Hepatic stellate cell (primary cell): ENCODE data around the gene P2RY13.

ENCODE experiments used
- DNase-seq: peaks from one replicate; pipeline ENCODE4 v3.0.0; 2011; ENCODE audit warnings: low spot score

Gene P2RY13

DNA sequence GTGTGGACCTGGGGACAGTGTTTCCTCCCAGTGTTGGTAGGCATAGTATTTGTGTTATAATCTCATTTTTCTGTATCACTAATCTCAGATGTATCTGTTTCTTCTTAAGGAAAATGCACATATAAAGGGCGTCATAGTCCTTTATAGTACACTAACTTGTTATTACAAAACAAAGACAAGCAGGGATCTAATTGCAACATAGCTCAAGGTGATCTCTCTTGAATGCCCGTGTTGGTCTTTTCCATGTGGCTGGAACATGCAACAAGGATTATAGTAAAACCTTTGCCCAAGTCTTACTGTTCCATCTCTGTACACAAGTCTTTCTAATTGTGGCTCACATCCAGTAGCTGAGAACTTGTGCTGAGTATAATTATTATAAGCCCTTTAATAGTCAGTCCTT is 9.2 kb downstream of the P2RY13 start:
- DNase-seq, result no peak

DNA sequence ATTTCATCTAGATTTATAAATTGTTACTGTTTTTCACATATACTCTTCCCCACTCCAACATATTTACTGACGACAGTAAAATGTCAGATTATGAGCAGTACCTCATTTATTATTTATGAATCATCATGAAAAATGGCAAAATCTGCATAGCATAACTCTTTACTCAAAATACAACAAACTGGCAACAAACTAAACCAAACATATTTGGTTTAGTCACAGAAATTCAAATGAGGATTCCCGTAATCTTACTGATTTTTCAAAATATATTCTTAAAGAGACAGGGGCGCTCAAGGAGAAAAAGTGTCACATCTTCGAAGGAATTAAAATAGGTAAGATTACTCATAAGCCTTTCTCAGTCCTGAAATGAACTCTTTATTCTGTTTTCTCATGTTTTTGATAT is 9.7 kb downstream of the P2RY13 start:
- no peak for DNase-seq

DNA sequence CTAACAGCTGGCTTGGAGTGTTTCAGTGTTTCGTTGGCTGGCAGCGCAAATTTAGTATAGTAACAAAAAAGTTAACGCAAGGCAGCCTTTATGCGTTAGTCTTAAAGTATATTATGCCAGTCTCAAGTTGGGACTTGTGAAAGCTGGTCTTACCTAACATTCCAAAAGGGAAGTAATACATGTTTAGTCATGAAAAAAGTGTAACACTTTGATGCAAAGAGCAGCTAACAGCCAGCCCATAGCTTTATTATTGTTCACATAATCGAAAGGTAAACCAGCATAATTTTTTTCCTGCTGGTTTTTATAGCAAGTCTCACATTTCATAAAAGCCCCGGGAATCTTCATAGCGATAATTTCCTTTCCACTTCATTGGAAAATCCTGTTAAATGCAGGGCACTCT is 10.4 kb downstream of the P2RY13 start:
- no peak for DNase-seq

DNA sequence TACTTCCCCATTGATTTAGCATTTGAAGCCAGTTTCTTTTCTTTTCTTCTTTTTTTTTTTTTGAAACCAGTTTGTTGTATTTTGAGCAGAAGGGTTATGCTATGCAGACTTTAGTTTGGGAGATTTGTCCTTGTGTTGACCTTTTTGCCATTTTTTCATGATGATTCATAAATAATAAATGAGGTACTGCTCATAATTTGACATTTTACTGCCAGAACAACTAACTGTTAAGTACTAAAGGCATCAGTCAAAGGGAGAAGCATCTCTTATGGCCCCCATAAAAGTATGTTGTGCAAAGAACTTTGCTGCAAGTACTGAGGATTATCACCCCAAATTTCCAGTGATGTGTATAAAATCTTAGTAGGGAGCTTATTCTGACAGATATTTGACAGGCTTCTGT is 11.0 kb downstream of the P2RY13 start:
- DNase-seq, result no peak

DNA sequence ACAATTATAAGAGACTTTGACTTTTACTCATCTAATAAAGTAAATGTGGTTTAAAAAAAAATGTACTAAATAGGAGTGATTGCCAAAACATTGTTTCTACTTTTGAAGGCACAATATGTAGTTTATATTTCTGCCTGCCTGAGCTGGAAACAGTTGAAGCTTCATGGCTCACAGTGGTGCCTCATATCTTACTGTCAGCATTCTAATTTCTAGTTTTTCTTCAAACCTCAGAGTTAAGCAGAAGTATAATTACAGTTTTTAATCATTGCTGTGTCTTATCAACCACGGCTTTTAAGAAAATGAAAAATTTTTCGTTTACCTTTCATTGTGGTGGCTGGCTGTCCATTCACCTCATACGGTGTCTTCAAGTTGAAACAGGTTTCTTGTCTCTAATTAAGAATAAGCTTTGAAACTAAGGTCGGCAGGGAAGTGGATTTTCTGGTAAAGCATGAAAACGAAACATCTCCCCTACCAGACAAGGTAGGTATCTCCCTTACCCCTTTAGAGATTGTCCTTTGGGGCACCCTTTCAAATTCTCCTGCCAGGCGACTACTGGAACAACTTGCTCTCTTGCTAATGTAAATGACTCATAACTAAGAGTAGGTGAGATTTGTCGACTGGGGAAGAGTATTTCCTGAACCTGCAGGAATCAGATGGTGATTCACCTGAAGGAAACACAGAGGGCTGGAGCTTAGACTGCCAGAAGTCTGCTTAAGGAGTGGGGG is 12.9 kb downstream of the P2RY13 start, which contains the start of gene GPR87:
Gene GPR87, minus strand, starts transcription at position 554 of the 725 bp plus-strand sequence. CDS start 16,720 bp downstream, outside the sequence.
- DNase-seq, result no peak

DNA sequence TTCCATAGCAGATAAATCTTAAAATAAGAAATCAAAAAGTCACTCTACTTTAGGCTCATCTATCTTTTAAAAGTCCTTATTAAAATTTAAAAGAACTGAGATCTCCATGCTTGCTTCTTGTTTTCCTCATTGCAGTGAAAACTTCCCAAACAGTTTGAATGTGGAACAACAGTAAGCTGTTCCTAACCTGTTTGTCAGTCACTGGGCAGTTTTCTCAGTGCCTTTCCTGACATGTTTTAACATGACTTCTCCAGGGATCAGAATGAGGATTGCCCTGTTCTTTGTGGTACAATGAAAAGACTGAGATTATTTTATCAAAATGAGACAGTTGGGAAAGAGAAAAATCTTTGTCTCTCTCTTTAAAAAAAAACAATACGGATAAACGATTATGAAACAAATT is 13.5 kb downstream of the P2RY13 start:
- no peak for DNase-seq

DNA sequence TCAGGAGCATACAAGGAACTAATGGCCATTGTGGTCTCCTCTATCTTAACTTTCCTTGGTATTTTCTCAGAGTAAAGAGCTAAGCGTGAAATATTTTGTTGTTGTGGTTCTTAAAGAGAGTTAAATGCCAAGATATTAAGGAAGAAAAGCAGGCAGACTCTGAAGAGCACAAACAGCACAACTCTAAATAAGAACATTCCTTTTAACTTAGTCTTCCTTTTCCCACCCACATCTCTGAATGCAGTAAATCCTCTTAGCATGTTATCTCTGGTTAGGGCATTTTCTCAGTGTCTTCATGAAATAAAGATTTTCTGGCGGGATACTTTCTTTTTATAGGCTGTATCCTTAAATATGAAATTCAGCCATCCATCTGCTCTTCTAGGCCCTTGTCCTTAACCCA is 14.2 kb downstream of the P2RY13 start:
- DNase-seq, result no peak

DNA sequence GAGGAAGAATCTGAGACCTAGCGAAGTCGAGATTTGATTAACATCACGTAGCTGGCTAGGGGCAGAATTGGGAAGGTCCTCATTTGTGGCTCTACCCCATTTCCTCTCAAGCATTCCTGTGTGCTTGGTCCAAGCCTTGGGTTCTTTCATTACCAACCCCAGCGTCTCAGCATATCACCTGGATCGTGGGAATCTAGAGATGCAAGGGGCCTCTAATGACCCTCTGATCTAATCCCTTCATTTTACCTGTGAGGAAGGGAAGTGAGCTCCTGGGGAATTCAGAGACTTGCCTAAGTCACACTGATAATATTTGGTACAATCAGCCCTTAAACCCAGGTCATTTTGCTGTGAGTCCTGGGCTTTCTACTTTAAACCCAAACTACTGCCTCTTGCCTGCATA is 14.8 kb downstream of the P2RY13 start:
- DNase-seq, result no peak

DNA sequence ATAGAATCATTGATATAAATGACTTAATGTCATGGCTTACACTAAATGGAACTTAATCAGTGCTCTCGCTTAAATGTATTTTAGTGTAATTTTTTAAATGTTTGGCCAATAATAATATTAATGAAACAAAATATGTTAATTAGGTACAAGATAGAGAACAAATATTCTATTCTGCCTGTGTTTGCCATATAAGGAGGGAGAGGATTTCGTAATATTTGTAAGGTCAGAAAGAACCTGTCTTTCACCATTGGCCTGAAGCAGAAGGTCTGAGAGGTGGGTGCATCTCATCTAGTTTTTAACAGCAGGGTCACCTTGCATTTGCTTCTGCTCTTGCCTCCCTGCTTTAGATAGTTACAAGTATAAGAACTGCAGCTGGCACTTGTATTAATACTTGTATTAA is 15.2 kb downstream of the P2RY13 start:
- DNase-seq, result no peak

DNA sequence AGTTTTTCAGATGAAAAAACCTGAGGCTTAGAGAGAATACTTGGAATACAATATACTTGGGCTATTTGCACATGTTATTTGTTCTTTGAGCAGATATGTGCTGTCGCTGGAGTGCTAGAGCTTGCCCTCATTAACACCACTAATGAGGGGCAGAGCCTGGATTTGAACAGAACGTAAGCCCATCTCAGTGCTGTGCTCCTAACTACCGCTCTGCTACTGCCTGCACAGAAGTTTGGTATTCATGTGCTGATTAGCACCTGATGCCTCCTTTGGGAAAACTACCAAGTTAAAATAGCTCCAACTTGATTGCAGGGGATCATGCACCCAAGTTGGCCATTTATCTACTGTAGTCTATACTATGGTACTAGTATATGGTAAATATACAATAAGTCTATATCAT is 16.4 kb downstream of the P2RY13 start:
- no peak for DNase-seq

DNA sequence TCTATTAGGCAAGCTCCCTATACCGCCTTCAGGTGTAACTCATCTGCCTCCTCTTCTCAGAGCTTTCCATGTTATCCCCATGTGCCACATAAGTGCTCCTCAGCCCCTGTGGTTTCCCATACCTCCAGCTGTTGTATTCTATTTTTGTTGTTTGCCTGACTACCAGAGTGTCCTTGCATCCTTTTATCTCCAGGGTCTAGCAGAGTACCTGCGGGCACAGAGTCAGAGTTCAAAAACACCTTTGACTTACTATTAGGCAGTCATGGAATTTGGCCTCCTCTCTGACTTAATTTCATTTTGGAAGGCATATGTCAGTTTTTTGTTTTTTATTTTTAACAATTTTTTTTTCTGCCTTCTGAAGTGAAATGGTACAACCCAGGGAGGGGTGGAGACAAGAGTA is 19.8 kb downstream of the P2RY13 start:
- DNase-seq, result no peak

DNA sequence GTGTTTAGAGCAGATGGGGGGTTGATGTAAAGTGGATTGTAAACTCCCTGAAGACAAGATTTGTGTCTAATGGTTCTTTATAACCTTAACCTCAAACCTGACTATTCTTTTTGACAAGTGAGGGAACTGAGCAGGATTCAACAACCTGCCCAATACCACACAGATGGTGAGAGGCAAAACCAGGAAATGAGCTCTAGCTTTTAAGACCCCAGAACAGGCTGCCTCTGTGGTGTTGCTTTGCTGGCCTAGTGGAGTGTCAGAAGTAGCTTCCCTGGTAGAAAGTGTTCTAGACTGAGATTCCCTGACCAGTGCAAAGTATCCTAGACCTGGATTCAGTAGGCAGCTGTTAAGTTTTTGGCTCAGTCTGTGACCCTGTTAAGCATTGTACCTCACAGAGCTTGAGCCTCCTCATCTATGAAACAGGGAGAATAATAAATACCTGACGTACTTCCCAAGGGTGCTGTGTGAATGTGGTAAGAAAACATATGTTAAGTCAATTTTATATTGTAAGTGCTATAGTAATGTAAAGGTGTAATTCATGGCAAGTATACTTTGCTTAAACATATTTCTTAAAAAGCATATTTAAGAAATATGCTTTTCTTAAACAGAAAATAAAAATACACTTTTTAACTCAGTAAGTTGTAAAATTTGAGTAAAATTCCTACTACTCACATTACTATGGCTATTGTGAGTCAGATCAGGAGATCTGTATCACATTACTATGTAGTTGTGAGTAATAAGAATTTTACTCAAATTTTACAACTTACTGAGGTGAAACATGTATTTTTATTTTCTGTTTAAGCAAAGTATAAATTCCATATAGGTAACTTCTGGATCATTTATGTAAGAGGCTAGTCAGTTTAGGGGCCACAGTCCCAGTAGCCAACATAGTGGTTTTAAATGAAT is 21.5 kb downstream of the P2RY13 start:
- DNase-seq, result no peak

DNA sequence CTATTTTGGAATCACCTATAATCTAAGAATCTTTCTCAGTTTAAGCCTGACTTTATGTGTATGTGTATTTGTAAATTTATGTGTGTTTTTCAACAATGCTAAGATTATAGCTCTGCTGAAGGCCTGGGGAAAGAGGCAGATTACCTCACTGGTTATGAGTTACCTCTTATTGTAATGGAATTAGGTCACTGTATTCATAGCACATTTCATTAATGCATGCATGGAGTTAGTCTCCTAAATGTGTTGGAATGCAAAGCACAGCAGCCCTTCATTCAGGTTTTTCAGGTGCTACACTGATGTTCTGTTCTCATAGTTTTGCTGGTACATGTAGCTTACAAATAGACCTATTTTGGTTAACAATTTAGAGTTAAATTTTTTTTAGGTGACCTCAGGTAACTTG is 22.2 kb downstream of the P2RY13 start:
- DNase-seq, result no peak

DNA sequence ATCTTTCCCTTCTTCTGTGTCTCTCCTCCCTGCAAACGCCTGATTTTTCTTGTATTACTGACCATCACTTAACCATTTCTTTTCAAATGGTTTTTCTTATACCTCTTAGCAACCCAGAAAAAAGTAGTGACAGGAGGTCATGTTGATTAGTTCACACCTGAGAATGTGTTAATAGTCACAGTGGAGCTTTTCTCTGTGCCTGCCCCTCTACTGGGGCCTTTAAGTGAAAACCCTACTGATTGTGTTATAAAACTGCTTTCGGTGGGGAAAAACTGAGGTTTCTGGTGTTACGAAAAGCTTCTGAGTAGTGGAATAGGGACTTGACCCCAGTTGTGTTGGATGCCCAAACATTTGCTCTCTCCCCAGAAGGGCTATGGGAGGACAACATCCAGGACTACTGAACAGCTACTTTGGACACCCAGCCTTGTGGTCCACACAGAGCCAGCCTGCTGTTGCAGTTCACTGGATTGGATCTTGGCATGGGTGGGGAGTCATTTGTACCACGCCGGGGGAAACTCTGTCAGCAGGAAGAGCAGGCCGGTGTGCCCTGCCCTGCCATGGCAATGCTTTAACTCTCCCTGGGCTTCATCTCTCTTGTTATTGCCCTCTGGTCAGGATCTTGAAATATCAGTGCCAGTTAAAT is 23.1 kb downstream of the P2RY13 start:
- no peak for DNase-seq

DNA sequence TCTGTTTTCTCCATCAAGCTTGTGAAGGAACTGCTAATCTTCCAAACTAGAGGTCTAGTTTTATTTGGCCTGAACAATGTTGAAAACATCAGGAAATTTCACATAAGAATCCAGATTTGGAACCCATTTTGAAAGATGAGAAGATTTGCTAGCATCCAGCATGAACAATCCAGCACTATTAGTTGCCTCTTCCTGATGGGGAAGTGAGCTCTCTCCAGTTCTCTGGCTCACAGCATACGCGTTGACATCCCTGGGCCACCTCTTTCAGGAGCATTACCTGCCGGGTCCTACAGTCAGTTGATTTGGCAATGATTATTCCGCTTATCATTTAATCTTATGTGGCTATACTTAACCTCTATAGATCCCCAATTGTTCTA is 23.6 kb downstream of the P2RY13 start:
- DNase-seq, result no peak

DNA sequence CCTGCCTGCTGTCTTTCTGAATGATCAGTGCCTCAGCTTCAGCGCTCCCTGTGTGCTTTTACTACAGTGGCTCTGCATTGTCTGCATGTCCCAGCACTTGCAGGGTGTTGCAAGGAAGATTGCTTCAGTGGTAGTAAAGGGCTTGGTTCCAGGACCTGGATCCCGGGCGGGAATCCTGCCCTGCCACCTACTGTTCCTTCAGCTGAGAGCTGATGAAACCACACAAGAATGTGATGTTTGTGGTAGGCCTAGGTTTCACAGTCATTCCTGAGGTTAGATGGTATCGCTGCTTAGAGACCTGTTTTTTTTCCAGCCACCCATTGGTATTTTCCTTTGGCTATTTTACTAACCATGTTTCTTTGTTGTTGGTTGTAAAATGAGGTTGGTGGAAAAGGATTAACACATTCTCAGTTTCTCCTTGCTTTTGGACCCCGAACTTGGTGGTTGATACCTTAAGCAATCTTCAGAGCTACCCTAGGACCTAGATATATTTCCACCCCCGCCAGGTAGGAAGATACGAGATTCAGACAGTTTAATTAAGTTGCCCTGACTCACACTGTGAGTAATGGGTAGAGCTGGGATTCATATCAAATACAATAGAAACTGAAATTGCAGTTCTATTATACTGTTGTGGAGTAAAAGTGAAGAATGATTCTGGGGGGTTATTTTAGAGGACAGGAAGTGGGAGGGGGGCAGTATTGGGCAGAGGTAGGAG is 24.1 kb downstream of the P2RY13 start:
- peak; percentile 77 for DNase-seq

DNA sequence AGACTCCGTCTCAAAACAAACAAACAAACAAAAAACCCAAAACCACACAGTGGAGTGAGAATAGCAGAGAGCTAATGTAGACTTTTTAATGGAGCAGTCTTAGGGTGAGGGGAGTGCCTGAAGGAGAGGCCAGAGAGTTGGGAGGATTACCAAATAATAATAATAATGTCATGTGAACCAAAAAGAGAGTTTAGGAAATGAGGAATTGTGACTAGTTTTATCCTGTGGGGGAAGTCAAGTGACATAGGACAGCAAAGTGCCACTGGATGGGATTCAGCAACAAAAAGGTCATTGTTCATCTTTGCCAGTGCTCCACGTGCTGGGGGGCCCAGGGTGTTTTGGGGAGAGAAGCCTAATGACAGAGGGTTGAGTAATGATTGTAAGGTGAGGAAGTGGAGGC is 25.6 kb downstream of the P2RY13 start:
- no peak for DNase-seq

DNA sequence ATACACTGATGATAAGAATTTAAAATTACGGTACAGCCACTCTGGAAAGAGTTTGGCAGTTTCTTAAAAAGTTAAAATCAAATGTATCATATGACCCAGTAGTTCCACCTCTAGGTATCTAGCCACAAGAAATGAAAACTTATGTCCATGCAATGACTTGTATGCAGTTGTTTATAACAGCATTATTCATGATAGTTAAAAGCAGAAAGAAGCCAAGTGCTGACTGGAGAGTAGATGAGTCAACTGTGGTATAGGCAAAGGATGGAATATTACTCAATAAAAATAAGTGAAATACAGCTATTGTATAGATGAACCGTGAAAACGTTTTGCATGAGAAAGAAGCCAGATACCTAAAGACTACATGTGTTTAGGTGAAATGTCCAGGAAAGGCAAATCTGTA is 27.6 kb downstream of the P2RY13 start:
- DNase-seq, result no peak

DNA sequence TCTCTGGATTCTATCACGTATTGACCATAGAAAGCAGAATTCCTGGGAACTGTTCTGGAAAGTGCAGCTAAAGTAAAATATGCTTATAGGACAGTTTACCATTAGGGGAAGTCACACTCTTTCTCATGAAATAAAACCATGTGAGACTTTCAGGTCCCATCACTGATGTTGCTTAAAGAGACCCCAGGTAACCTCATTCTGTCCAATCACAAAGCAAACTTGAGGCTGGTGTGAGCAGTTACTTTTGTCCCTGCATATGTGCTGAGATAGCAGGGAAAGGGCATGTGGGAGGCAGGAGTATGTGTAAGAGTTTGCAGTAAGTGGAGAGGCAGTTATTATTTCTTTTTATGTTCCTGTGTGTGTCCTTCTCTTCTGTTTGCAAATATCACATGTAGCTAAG is 28.8 kb downstream of the P2RY13 start:
- no peak for DNase-seq

DNA sequence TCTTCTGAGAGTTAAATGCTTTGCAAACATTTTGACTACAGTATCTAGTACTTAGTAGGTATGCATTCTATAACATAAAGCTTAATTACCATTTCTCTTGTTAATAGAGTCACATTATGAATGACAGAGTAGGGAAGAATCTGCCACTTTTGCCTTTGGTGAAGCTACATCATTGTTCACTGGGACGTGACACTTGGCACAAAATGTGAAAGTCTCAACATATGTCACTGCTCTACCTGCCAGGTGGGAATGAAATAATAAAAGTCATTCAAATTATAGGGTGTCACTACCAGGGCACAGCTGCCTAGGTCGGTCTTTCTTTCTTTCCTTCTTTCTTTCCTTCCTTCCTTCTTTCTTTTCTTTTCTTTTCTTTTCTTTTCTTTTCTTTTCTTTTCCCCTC is 30.3 kb downstream of the P2RY13 start:
- DNase-seq, result no peak

DNA sequence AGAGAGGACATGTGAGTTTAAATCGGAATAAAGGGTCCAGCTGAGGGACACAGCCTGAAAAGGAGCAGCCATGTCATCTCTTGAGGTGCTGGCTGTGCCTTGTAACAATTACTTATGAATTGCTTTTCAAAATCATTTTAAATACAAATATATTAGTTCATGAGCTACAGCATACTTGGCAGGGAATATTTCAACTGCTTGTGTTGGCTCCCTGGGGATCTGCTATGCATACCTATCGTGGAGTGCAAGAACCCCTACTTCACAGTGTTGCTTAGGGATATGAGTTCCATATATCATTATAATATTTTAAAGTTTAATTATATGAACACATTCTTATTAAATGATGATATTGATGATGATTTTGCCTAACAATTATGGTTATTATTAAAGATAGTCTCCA is 31.9 kb downstream of the P2RY13 start:
- DNase-seq, result no peak

DNA sequence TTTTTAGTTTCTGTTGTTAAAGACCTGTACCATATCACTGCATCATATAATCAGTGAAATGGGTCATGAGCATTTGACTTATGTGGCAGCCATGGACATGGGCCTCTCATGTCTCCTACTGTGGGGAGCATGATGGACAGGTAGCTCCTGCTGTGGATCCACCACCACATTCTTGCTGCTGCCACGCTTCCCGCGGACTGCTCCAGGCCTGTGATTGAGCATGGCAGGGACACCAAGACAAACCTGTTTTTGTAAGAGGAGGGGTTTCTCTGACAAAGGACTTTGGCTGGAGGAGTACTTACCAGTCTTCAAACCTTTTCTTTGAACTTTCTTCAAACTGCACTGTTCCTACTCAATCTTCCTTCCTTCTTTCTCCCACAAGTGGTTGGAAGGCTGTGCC is 33.1 kb downstream of the P2RY13 start:
- no peak for DNase-seq
